DMS 273 (cell line): Measurements from ENCODE around the gene ZNF814.
A peak's percentile ranks its signal among the peaks of the same experiment; 100 is the strongest.
"Not testable (repeated sequence)": the region's sequence is repeated elsewhere in the genome, so short reads cannot be mapped to it uniquely, and the experiment has no call there.

Experiments
- DNase-seq: peaks from one replicate; lab custom pipeline; 2025; ENCODE audit not compliant: unreplicated experiment; lab: John Stamatoyannopoulos, UW

ZNF814 gene

DNA sequence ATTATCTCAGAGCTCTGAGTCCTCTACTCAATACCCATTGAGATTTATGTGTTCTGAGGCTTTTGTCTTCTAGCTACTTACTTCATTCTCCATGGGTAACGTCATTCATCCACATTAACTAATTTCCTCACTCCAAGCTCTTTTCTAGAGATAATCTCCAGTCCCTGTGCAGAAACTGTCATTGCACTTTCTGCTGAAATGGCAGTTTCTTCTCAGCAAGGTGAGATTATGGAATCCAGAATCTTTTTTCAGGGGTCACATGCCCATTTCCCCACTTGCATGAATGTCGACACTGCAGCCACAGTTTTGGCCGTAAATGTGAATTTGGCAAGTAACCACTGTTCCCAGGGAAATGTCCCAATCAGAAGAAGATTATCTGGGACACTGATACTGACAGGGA is 26.5 kb downstream of the ZNF814 start:
- not testable (repeated sequence) for DNase-seq

DNA sequence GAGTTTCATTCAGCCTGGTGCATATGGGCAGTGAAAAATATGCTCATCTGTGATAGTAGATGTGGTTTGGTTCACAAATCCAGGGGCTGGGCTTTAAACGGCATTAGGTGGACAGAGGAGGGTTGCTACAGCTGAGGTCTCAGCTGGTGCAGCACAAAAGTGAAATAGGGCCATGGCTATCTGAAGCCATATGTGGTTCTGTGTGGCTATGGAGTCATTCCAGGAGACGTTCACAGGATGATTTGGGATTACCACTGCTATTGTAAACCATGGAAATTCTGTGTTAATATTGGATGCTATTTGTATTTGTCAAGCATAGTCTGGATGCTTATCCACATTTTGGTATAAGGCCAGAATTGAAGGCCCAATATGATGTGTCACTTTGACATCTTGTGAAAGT is 34.7 kb downstream of the ZNF814 start:
- not testable (repeated sequence) for DNase-seq

DNA sequence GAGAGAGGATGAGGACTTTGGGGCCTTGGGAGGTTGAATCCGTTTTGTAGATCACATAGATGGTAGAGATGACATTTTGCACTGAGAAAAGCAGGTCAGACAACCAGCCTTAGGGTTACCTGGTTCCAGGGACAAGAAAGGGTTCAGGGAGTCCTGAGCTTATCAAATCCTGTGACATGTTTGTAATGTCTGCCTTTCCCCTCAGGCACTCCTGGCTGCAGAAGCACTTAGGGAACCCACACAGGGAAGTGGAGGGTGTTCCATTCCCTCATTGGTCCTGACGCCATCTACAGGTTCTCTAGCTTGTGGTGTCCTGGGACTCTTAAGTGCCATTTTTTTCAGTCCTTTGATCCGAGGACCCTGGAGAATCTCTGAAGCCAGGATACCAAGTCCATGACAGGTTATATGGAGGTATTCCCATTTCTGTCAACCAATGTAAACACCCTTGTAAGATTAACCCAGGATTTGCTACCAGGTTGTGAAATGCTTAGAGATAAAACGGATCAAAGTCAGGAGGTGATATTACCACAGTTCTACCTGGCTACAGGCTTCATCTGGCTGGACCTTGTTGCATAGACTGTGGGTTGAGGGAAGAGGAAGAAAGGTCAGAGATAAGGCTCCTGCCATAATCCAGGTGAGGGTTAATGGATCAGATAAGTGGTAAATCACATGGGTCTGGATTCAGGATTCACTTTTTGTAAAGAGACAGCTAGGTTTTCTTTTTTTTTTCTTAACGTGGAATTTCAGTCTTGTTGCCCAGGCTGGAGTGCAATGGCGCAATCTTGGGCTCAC is 36.8 kb downstream of the ZNF814 start:
- not testable (repeated sequence) for DNase-seq

DNA sequence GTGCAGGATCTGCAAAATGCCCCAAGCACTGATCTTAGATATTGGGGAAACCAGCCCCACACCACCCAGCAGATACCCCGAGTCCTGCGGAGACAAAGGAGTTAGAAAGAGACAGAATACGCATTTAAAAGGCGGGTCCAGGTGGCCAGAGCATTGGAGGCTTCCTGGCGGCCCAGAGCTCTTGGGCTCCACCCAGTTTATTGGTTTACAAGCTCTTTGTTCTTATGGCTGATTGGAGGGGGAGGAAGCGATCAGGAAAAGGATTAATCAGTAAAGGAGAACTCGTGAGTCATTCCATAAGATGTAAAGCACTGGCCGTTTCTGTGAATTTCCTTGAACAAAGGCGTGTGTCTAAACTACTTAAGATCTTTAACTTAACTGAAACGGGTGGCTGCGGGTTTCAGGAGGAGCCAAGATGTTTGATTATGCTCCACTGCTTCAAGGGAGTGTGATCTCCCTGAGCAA is 38.3 kb downstream of the ZNF814 start:
- DNase-seq, result peak; percentile 34

DNA sequence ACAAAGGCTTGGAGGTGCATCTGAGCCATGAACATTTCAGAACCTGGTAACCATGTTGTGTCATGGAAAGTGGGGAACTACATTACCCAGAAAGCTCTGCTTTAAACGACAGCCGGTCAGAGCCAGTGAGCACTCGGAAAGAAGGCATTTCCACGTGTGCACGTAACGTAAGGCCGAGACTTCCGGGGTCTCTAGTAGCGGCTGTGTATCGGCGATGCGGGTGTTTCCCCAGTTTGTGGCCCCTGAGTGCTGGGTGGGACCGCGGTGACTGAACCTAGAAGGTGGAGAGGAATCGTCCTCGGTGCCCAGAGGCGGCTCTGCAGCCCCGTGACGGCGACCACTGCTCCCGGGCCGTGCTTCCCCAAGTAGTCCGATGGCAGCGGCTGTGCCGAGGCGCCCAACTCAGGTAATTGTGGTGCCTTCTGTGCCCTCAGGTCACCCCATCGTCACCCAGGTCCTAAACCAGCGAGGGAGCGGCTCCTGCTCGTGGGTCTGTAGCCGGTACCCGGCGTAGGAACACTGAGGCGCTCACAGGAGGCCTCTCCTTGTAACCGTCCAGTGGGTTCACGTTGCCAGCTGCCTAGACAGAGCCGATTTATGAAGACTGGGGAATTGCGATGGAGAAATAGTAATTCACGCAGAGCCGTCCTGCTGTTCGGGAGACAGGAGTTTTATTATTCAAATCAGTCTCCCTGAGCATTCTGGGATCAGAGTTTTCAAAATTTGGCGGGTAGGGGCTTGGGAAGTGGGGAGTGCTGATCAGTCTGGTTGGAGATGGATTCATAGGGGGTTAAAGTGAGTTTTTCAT is 39.0 kb downstream of the ZNF814 start, which contains the start of gene ZNF587:
ZNF587 (plus strand) TSS at position 194 of the 808 bp plus-strand sequence; CDS start at position 374, 180 bp downstream.
- DNase-seq, result peak; percentile 93

DNA sequence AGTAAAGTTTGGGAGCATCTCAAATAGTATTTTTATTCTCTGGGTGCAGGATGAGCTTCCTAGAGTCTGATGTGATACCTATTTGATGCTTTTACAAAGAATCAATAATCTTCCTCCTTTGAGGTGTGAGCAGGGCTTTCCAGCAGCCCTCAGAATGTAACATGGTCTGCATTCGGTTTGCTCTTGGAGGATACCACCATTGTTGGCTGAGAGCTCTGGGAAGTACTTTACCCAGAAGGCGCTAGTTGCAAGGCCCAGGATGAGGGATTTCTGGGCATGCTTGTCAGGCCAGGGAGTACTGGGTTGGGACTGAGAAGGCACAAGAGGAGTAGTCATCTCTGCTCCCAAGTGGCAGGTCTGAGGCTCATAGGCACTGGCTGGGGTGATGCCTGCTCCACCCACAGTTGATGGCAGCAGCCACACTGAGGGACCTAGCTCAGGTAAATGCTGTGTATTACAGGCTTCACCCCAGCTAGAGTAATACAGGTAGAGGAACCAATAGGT is 39.6 kb downstream of the ZNF814 start:
- DNase-seq, result peak; percentile 39

DNA sequence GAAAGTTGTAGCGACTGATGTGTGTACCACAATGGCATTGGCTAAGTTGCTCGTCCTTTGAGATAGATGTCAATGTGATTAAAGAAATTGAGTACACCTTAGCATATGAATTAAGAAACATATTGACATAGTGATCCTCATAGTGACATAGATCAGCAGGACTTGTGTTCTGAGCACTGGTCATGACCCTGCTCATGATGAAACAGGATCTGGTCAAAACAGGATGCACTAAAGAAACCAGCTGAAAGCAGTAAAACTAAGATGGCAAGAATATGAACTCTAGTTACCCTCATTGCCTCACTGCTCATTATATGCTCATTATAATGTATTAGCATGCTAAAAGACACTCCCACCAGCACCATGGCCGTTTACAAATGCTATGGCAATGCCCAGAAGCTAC is 41.7 kb downstream of the ZNF814 start:
- DNase-seq, result not testable (repeated sequence)

DNA sequence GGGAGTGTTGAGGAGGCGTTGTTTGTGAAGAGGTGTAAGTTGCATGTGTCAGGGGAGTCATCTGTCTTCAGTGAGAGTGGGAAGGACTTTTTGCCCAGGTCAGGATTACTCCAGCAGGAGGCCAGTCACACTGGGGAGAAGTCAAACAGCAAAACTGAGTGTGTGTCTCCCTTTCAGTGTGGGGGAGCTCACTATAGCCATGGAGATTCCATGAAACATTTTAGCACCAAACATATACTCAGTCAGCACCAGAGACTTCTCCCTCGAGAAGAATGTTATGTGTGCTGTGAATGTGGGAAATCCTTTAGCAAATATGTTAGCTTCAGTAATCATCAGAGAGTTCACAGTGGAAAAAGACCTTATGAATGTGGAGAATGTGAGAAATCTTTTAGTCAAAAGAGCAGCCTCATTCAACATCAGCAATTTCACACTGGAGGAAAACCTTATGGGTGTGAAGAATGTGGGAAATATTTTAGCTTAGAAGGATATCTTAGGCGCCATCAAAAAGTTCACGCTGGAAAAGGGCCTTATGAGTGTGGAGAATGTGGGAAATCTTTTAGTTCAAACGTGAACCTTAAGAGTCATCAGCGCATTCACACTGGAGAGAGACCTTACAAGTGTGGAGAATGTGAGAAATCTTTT is 47.6 kb downstream of the ZNF814 start:
- DNase-seq, result no peak

DNA sequence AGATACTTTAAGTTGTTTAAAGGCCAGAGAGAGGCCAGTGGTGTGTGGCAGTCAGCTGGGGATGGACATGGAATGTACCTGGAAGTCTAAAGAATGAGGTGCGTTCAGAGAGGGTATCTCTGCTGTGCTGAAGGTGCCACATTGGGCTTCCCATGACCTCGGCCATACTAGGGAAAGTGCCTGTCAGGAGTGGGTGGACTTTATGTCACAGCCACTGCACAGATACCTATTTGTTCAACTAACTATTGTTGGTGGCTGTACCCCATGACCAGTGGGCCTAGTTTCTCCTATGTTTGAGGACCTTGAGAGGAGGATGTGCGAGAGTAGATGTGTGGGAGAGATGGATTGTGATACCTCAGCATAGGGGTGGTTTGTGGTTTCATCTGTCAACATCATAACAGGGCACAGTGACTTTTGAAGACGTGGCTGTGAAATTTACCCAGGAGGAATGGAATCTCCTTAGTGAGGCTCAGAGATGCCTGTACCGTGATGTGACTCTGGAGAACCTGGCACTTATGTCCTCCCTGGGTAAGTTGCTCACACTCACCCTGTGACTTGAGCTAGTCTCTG is 50.1 kb downstream of the ZNF814 start:
- not testable (repeated sequence) for DNase-seq

DNA sequence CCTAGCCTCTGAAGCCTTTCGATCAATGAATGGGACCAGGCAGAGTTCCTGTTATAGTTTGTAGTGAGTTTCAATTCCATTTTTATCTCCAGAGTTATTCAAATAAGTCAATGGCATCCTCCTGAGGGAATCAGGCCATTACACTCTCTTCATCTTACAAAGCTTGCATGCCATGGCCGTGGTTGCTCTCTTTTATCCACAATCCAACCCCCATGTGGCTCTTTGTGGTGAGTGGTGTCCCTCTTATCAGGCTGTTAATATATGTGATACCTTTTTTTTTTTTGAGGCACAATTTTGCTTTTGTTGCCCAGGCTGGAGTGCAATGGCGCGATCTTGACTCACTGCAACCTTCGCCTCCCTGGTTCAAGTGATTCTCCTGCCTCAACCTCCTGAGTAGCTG is 51.8 kb downstream of the ZNF814 start:
- not testable (repeated sequence) for DNase-seq

DNA sequence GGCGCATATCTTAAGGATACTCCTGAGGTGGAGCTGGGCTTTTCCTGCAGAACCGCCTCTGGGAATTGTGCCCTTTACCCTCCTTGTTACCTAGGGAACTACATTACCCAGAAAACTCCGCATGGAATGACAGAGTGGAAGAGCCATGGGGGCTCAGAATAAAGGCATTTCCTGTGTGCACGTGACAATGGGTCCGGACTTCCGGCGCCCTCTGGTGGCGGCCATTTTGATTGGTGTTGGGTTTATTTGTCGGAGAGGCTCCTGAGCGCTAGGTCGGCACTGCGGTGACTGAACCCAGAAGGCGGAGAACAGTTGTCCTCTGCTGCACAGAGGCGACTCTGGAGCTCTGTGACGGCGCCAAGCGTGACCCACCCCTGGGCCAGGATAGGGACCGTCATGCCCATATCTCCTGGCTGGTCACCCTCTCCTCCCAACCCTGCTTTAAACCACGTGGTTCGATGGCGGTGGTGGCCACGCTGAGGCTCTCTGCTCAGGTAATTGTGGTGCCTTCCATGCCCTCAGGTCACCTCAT is 58.7 kb downstream of the ZNF814 start, which contains the start of gene ZNF587B:
ZNF587B (plus strand) TSS at position 229 of the 532 bp plus-strand sequence; CDS start at position 459, 230 bp downstream.
- DNase-seq, result peak; percentile 58

DNA sequence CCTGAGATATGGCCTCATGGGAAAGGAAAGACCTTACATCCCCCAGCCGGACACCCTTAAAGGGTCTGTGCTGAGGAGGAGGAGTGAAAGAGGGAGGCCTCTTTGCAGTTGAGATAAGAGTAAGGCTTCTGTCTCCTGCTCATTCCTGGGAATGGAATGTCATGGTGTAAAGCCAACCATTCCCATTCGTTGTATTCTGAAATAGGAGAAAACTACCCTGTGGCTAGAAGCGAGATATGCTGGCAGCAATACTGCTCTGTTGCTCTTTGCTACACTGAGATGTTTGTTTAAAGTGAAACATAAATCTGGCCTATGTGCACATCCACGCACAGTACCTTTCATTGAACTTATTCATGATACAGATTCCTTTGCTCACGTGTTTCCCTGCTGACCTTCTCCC is 59.5 kb downstream of the ZNF814 start:
- no peak for DNase-seq

DNA sequence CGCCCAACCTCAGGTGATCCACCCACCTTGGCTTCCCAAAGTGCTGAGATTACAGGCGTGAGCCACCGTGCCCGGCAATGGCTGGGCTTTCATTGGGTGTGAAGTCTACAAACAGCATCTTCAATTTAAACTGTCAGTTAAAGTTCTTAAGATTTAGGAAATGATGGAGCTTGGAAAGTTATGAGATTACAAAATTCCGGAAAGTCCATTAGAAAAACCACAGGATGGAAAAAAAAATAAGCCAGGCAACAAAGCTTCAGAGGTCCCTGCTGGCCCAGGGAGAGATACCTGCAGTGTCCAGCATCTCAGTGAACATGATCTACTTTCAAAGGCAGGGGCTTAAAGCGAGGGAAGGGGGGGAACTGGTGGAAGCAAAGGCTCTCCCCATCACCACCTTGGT is 63.3 kb downstream of the ZNF814 start:
- DNase-seq, result no peak

DNA sequence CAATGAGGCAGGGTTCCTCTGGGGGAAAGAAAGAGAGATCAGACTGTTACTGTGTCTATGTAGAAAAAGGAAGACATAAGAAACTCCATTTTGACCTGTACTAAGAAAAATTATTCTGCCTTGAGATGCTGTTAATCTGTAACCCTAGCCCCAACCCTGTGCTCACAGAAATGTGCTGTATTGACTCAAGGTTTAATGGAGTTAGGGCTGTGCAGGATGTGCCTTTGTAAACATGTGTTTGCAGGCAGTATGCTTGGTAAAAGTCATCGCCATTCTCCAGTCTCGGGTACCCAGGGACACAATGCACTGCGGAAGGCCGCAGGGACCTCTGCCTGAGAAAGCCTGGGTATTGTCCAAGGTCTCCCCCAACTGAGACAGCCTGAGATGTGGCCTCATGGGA is 65.2 kb downstream of the ZNF814 start:
- not testable (repeated sequence) for DNase-seq

DNA sequence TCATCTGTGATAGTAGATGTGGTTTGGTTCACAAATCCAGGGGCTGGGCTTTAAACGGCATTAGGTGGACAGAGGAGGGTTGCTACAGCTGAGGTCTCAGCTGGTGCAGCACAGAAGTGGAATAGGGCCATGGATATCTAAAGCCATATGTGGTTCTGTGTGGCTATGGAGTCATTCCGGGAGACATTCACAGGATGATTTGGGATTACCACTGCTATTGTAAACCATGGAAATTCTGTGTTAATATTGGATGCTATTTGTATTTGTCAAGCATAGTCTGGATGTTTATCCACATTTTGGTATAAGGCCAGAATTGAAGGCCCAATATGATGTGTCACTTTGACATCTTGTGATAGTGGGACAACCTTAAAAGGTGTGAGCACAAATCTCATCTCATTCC is 65.7 kb downstream of the ZNF814 start:
- DNase-seq, result not testable (repeated sequence)

DNA sequence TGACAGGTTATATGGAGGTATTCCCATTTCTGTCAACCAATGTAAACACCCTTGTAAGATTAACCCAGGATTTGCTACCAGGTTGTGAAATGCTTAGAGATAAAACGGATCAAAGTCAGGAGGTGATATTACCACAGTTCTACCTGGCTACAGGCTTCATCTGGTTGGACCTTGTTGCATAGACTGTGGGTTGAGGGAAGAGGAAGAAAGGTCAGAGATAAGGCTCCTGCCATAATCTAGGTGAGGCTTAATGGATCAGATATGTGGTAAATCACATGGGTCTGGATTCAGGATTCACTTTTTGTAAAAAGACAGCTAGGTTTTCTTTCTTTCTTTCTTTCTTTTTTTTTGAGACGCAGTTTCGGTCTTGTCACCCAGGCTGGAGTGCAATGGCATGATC is 67.3 kb downstream of the ZNF814 start:
- DNase-seq, result not testable (repeated sequence)

DNA sequence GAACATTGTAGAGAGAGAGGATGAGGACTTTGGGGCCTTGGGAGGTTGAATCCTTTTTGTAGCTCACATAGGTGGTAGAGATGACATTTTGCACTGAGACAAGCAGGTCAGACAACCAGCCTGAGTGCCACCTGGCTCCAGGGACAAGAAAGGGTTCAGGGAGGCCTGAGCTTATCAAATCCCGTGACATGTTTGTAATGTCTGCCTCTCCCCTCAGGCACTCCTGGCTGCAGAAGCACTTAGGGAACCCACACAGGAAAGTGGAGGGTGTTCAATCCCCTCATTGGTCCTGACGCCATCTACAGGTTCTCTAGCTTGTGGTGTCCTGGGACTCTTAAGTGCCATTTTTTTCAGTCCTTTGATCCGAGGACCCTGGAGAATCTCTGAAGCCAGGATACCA is 67.7 kb downstream of the ZNF814 start:
- not testable (repeated sequence) for DNase-seq

DNA sequence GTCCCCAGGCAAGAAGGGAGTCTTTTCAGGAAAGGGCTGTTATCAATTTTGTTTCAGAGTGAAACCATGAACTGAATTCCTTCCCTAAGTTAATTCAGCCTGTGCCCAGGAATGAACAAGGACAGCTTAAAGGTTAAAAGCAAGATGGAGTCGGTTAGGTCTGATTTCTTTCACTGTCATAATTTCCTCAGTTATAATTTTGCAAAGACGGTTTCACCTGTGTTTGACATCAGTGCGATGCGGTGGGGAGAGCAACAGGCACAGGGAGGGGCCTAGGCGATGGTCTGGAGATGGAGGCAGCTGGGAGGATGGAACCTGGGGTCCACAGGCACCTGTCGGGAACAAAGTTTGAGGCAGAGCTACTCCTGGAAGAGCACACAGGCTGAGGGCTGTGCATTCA is 68.2 kb downstream of the ZNF814 start:
- no peak for DNase-seq

DNA sequence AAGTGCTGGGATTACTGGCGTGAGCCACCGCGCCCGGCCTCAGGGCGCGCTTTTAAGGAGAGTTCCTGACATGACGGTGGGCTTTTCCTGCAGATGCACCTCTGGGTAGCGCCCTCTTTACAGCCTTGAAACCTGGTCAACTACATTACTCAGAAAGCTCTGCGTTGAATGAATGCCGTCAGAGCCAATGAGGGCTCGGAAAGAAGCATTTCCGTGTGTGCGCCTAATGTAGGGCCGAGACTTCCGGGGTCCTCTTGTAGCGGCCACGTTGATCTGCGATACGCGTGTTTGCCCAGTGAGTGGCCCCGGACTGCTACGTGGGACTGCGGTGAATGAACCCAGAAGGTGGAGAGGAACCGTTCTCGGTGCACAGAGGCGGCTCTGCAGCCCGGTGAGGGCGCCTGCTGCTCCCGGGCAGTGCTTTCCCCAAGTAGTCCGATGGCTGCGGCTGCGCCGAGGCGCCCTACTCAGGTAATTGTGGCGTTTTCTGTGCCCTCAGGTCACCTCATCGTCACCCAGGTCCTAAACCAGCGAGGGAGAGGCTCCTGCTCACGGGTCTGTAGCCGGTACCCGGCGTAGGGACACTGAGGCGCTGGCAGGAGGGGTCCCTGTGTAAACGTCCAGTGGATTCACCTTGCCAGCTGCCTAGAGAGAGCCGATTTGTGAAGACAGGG is 69.2 kb downstream of the ZNF814 start:
- DNase-seq, result peak; percentile 97

DNA sequence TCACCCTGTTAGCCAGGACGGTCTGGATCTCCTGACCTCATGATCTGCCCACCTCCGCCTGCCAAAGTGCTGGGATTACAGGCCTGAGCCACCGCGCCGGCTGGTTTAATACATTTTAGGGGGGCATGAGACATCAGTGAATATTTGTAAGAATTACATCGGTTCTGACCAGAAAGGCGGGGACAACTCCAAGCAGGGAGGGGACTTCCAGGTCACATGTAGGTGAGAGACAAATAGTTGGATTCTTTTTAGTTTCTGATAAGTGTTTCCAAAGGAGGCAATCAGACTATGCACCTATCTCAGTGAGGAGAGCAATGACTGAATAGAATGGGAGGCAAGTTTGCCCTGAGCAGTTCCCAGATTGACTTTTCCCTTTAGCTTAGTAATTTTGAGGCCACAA is 70.5 kb downstream of the ZNF814 start:
- DNase-seq, result no peak
